GM12878 (cell line): ENCODE results near the gene FBXL5. TPM values are rescaled to one million over a fixed set of nuclear protein-coding genes. Genes with fewer than 3 reads are reported as not detected.

Experiments
- ATAC-seq: fragments of 200-7000 bp; cut with Tn5 transposase; 3 replicates; pipeline ENCODE4 v1.9.1; 2020; ENCODE audit warnings: mild to moderate bottlenecking, moderate library complexity
- BruUV-seq: library from RNA; stranded (reverse); fragments of 400-500 nt; replicated peaks from 2 replicates; lab custom pipeline; 2021; lab: Mats Ljungman, UMichigan
- CTCF ChIA-PET: fragments of 300-600 bp; sonication (Branson Sonifier 250); formaldehyde crosslinking; extraction: SDS; loops from one replicate; lab custom pipeline; 2021; ENCODE audit warnings: inconsistent platforms; lab: Yijun Ruan, JAX
- POLR2A ChIA-PET: fragments of 350-600 bp; formaldehyde crosslinking; extraction: SDS; loops from one replicate; lab custom pipeline; 2021; ENCODE audit warnings: inconsistent platforms; lab: Charles Lee
- RAD21 ChIA-PET: fragments of 300-600 bp; sonication (Branson Sonifier 250); formaldehyde crosslinking; loops from one replicate; lab custom pipeline; 2023; ENCODE audit warnings: antibody characterized with exemption; ENCODE audit not compliant: unreplicated experiment; lab: Charles Lee
- SMC1A ChIA-PET: fragments of 300-600 bp; sonication (Branson Sonifier 250); formaldehyde crosslinking; loops from one replicate; lab custom pipeline; 2023; ENCODE audit not compliant: unreplicated experiment, uncharacterized antibody; lab: Charles Lee
- DNase-seq: peaks from one replicate; pipeline ENCODE4 v3.0.0-alpha.2; 2011; ENCODE audit warnings: low read depth, low spot score
- FAIRE-seq: peaks from 3 replicates; lab custom pipeline; 2011; peaks lifted over from hg19 to GRCh38; lab: Jason Lieb, UNC
- H2AFZ ChIP-seq: 2 replicates; pipeline ENCODE4 v1.6.0; 2011; ENCODE audit warnings: low read depth, low read length, control low read depth; ENCODE audit not compliant: control insufficient read depth
- H3K27ac ChIP-seq: 2 replicates; pipeline ENCODE4 v1.5.1; 2011; ENCODE audit warnings: control low read depth; ENCODE audit not compliant: control insufficient read depth, insufficient read depth
- H3K27me3 ChIP-seq, 2 experiments: replicated peaks in 1 of 2; 2 replicates each; pipeline versions ENCODE4 v1.6.0 to v1.6.1; 2011; ENCODE audit warnings: low read length in 1 of 2; ENCODE audit not compliant: control insufficient read depth in 2 of 2, insufficient read depth in 2 of 2
- H3K36me3 ChIP-seq, 2 experiments: 2 replicates each; pipeline ENCODE4 v1.5.1; 2011; ENCODE audit warnings: low read length in 1 of 2; ENCODE audit not compliant: control insufficient read depth in 2 of 2, insufficient read depth in 2 of 2
- H3K4me1 ChIP-seq: 2 replicates; pipeline ENCODE4 v1.6.1; 2011; ENCODE audit warnings: mild to moderate bottlenecking, low read length, moderate library complexity, mixed read lengths; ENCODE audit not compliant: control insufficient read depth, insufficient read depth
- H3K4me2 ChIP-seq: 2 replicates; pipeline ENCODE4 v1.6.0; 2011; ENCODE audit warnings: control low read depth; ENCODE audit not compliant: control insufficient read depth, insufficient read depth
- H3K4me3 ChIP-seq: fragments of 200-600 bp; sonication (generic); 2 replicates; pipeline ENCODE4 v1.5.1; 2016
- H3K79me2 ChIP-seq: 2 replicates; pipeline ENCODE4 v1.6.0; 2011; ENCODE audit warnings: low read length; ENCODE audit not compliant: control insufficient read depth, insufficient read depth
- H3K9ac ChIP-seq: 2 replicates; pipeline ENCODE4 v1.8.0; 2011; ENCODE audit warnings: low read length, control low read depth, mixed read lengths; ENCODE audit not compliant: control insufficient read depth, insufficient read depth
- H3K9me3 ChIP-seq: replicated peaks from 3 replicates; pipeline ENCODE4 v1.5.1; 2011; ENCODE audit warnings: mild to moderate bottlenecking, low read length; ENCODE audit not compliant: control insufficient read depth, insufficient read depth
- H4K20me1 ChIP-seq: 2 replicates; pipeline ENCODE4 v1.6.0; 2011; ENCODE audit not compliant: control insufficient read depth, insufficient read depth
- ASH2L ChIP-seq: fragments of 300-600, 200-600 bp; sonication (generic); IDR thresholded peaks from 2 replicates; pipeline ENCODE4 v1.6.1; 2017; ENCODE audit warnings: low read depth, mild to moderate bottlenecking, borderline replicate concordance
- ATF3 ChIP-seq: IDR thresholded peaks from 2 replicates; pipeline ENCODE4 v1.6.1; 2011; ENCODE audit warnings: low read depth, mild to moderate bottlenecking, low read length, moderate library complexity, borderline replicate concordance; ENCODE audit errors: extremely low read depth
- CREB1 ChIP-seq: IDR thresholded peaks from 2 replicates; pipeline ENCODE4 v1.6.1; 2012; ENCODE audit warnings: low read depth, mild to moderate bottlenecking, inconsistent platforms
- GABPA ChIP-seq: IDR thresholded peaks from 2 replicates; pipeline ENCODE4 v1.6.1; 2014; ENCODE audit warnings: antibody characterized with exemption, low read depth, mild to moderate bottlenecking, inconsistent platforms
- MLLT1 ChIP-seq: fragments of 450-650 bp; IDR thresholded peaks from 2 replicates; pipeline ENCODE4 v1.6.1; 2016; ENCODE audit warnings: mild to moderate bottlenecking
- NFYA ChIP-seq: IDR thresholded peaks from 2 replicates; pipeline ENCODE4 v1.6.1; 2011; ENCODE audit warnings: low read depth, mild to moderate bottlenecking, low read length, improper control_type of control experiment, borderline replicate concordance
- NR2C2 ChIP-seq: IDR thresholded peaks from 2 replicates; pipeline ENCODE4 v1.6.1; 2011; ENCODE audit warnings: borderline replicate concordance, low read depth; ENCODE audit not compliant: control insufficient read depth, insufficient read length
- POLR2AphosphoS2 ChIP-seq: IDR thresholded peaks from 2 replicates; pipeline ENCODE4 v1.6.1; 2011; ENCODE audit warnings: low read depth, mild to moderate bottlenecking, low read length, improper control_type of control experiment, moderate library complexity
- SP1 ChIP-seq: IDR thresholded peaks from one replicate; pipeline ENCODE4 v1.6.1; 2011; ENCODE audit warnings: low read depth, low read length
- SREBF2 ChIP-seq: IDR thresholded peaks from 2 replicates; pipeline ENCODE4 v1.6.1; 2012; ENCODE audit warnings: mild to moderate bottlenecking, low read length
- USF1 ChIP-seq: IDR thresholded peaks from 2 replicates; pipeline ENCODE4 v1.6.1; 2011; ENCODE audit warnings: borderline replicate concordance, low read depth, mild to moderate bottlenecking, moderate library complexity, mixed read lengths, low read length; ENCODE audit not compliant: insufficient read depth; ENCODE audit errors: extremely low read length
- YBX1 ChIP-seq: fragments of 450-650 bp; IDR thresholded peaks from 2 replicates; pipeline ENCODE4 v1.6.1; 2016; ENCODE audit warnings: antibody characterized with exemption
- ZNF687 ChIP-seq: fragments of 450-650 bp; IDR thresholded peaks from 2 replicates; pipeline ENCODE4 v1.6.1; 2017; ENCODE audit warnings: mild to moderate bottlenecking, moderate library complexity
- in situ Hi-C: fragments of 300-500 bp; cut with MboI; formaldehyde crosslinking; loops from 9 replicates; pipeline ENCODE4 v1.14.3; 2018; ENCODE audit warnings: mixed read lengths
- intact Hi-C: fragments of 100-400 bp; cut with micrococcal nuclease; formaldehyde crosslinking; loops from one replicate; pipeline ENCODE4 v1.14.2; 2022; ENCODE audit not compliant: unreplicated experiment
- polyA plus RNA-seq, 11 experiments: library from polyadenylated mRNA; depleted of rRNA in 4 of 11; unstranded in 6 of 11; stranded (reverse) in 5 of 11; fragments of >200 nt; fragmentation: Nextera tagmentation in 4 of 11; fragmentation: Illumina TruSeq in 1 of 11; extraction: Ambion mirVana in 4 of 11; extraction: Trizol in 1 of 11; gene quantifications; 1 replicate in 1 of 11; 2 replicates in 10 of 11; pipeline versions ENCODE4 v1.2.1 to v1.2.3, GENCODE V29; 2011 to 2016; ENCODE audit warnings: inconsistent platforms in 2 of 11, missing spikeins in 2 of 11, low read depth in 1 of 11
- total RNA-seq, 4 experiments: library from RNA; depleted of rRNA in 3 of 4; stranded (reverse); fragments of >200 nt in 3 of 4; fragmentation: Illumina TruSeq in 1 of 4; extraction: Trizol in 1 of 4; gene quantifications; 2 replicates each; pipeline versions ENCODE4 v1.2.1 to v1.2.3, GENCODE V29; 2013 to 2021

The FBXL5 gene
- total and polyA plus RNA-seq, 10 of the 15 experiments (the other 5 are each of a cell fraction or from before 2014, with no cell fraction given): 10.1 to 46.2 (median 32.7) TPM

- TF ChIP-seq MLLT1 (peak; percentile 80; the same call in 1 of the 2 replicates), ATF3 (peak; percentile 67; the same call in 1 of the 2 replicates), CREB1 (0 out of 2 replicates have a peak, but pooled peaks have one; percentile 22), USF1 (peak; percentile 89), POLR2AphosphoS2 (0 out of 2 replicates have a peak, but pooled peaks have one; percentile 46), NFYA (no peak)
Observed at GRCh38 chr4:15655223-15656037, at the start of gene FBXL5 (continued).

- H3K9ac ChIP-seq: no peak overlapping the region
- ChIA-PET CTCF (no interaction called here), SMC1A (no interaction called here), RAD21 (no interaction called here), POLR2A (no interaction called here)
- no peak overlapping the region for H3K27ac ChIP-seq
- in situ Hi-C loops: no loop called here
- no peak for FAIRE-seq
- H3K4me3 ChIP-seq: no peak overlapping the region
- no peak for TF ChIP-seq SREBF2
- no peak for TF ChIP-seq ZNF687
- no peak for TF ChIP-seq YBX1
- TF ChIP-seq NR2C2: no peak
- no peak for TF ChIP-seq ASH2L
- no peak for TF ChIP-seq GABPA
- no peak for TF ChIP-seq SP1
- H4K20me1 ChIP-seq: no peaks in the 10 kb centered on the region
- no peak for DNase-seq
- no peaks in the 10 kb centered on the region; the same call in 2 of the 3 replicates for H3K9me3 ChIP-seq
- H3K4me2 ChIP-seq: no peak overlapping the region
- no peaks in the 10 kb centered on the region for H3K36me3 ChIP-seq
- ATAC-seq: no peak
- no peaks in the 10 kb centered on the region for H3K4me1 ChIP-seq
- no TSS peak for BruUV-seq
- no peaks in the 10 kb centered on the region for H3K27me3 ChIP-seq
- intact Hi-C loops: no loop called here
- H3K79me2 ChIP-seq: no peaks in the 10 kb centered on the region
- H2AFZ ChIP-seq: no peak overlapping the region
Observed at GRCh38 chr4:15704129-15704528, 49.0 kb upstream of the FBXL5 start.
